H9 (cell line): ENCODE measurements around the gene NFE2L2. TPM values are rescaled to one million over a fixed set of nuclear protein-coding genes. Genes with fewer than 3 reads are reported as not detected.
A peak's percentile ranks its signal among the peaks of the same experiment; 100 is the strongest.

Source experiments
- DNase-seq: peaks from one replicate; pipeline ENCODE4 v3.0.0-alpha.2; 2017
- H2AFZ ChIP-seq: one replicate; pipeline ENCODE4 v1.6.1; 2013; ENCODE audit warnings: mild to moderate bottlenecking, low read length, control low read depth, moderate library complexity
- H2AK5ac ChIP-seq: 2 replicates; pipeline ENCODE4 v1.6.1; 2013; ENCODE audit warnings: low read length, control low read depth, mixed read lengths; ENCODE audit not compliant: insufficient read length
- H2BK120ac ChIP-seq: one replicate; pipeline ENCODE4 v1.6.1; 2013; ENCODE audit warnings: low read depth, mild to moderate bottlenecking, low read length, control low read depth, inconsistent platforms; ENCODE audit not compliant: poor library complexity, severe bottlenecking
- H2BK12ac ChIP-seq: 2 replicates; pipeline ENCODE4 v1.6.1; 2013; ENCODE audit warnings: low read length, control low read depth, mixed read lengths, low read depth; ENCODE audit not compliant: insufficient read length
- H2BK15ac ChIP-seq: 2 replicates; pipeline ENCODE4 v1.6.1; 2013; ENCODE audit warnings: low read depth, low read length, control low read depth
- H2BK20ac ChIP-seq: one replicate; pipeline ENCODE4 v1.6.1; 2013; ENCODE audit warnings: low read depth, mild to moderate bottlenecking, low read length, control low read depth, inconsistent platforms; ENCODE audit not compliant: poor library complexity, severe bottlenecking
- H2BK5ac ChIP-seq: 2 replicates; pipeline ENCODE4 v1.6.1; 2013; ENCODE audit warnings: low read length, control low read depth, mixed read lengths; ENCODE audit not compliant: insufficient read length
- H3K14ac ChIP-seq: 2 replicates; pipeline ENCODE4 v1.6.1; 2013; ENCODE audit warnings: low read length, control low read depth; ENCODE audit not compliant: insufficient read depth
- H3K18ac ChIP-seq: 2 replicates; pipeline ENCODE4 v1.6.1; 2013; ENCODE audit warnings: low read depth, mild to moderate bottlenecking, mixed read lengths, low read length, control low read depth; ENCODE audit not compliant: insufficient read length
- H3K23ac ChIP-seq: 2 replicates; pipeline ENCODE4 v1.6.1; 2013; ENCODE audit warnings: low read length, control low read depth, mixed read lengths, low read depth; ENCODE audit not compliant: insufficient read length
- H3K23me2 ChIP-seq: 2 replicates; pipeline ENCODE4 v1.6.1; 2013; ENCODE audit warnings: low read depth, mild to moderate bottlenecking, mixed read lengths, low read length, control low read depth; ENCODE audit not compliant: insufficient read length, poor library complexity, severe bottlenecking
- H3K27ac ChIP-seq: 2 replicates; pipeline ENCODE4 v1.5.1; 2013; ENCODE audit warnings: low read length, control low read depth, mixed read lengths, low read depth; ENCODE audit not compliant: insufficient read length
- H3K27me3 ChIP-seq: 2 replicates; pipeline ENCODE4 v1.6.1; 2013; ENCODE audit warnings: low read length, control low read depth, inconsistent platforms; ENCODE audit not compliant: insufficient read depth
- H3K4ac ChIP-seq: 2 replicates; pipeline ENCODE4 v1.6.1; 2013; ENCODE audit warnings: low read depth, mild to moderate bottlenecking, control low read depth, inconsistent platforms, low read length, moderate library complexity
- H3K4me1 ChIP-seq: 2 replicates; pipeline ENCODE4 v1.6.1; 2013; ENCODE audit warnings: low read length, control low read depth, inconsistent platforms; ENCODE audit not compliant: insufficient read depth
- H3K4me2 ChIP-seq: 2 replicates; pipeline ENCODE4 v1.6.1; 2013; ENCODE audit warnings: low read length, control low read depth, mixed read lengths; ENCODE audit not compliant: insufficient read length, insufficient read depth
- H3K56ac ChIP-seq: 2 replicates; pipeline ENCODE4 v1.6.1; 2013; ENCODE audit warnings: low read depth, mild to moderate bottlenecking, mixed read lengths, low read length, control low read depth; ENCODE audit not compliant: insufficient read length
- H3K79me1 ChIP-seq: 2 replicates; pipeline ENCODE4 v1.6.1; 2013; ENCODE audit warnings: low read depth, mild to moderate bottlenecking, moderate library complexity, low read length, control low read depth, inconsistent platforms; ENCODE audit not compliant: insufficient read depth, poor library complexity, severe bottlenecking
- H3K79me2 ChIP-seq: 2 replicates; pipeline ENCODE4 v1.6.1; 2013; ENCODE audit warnings: low read length, control low read depth, inconsistent platforms; ENCODE audit not compliant: insufficient read depth
- H3K9ac ChIP-seq: 2 replicates; pipeline ENCODE4 v1.6.1; 2013; ENCODE audit warnings: low read length, control low read depth, mixed read lengths; ENCODE audit not compliant: insufficient read length; ENCODE audit errors: extremely low read depth
- H3K9me3 ChIP-seq: one replicate; pipeline ENCODE4 v1.6.1; 2013; ENCODE audit warnings: low read depth, low read length, inconsistent platforms; ENCODE audit not compliant: control insufficient read depth
- H3T11ph ChIP-seq: one replicate; pipeline ENCODE4 v1.6.1; 2013; ENCODE audit warnings: mild to moderate bottlenecking, low read length, control low read depth, inconsistent platforms
- H4K20me1 ChIP-seq: one replicate; pipeline ENCODE4 v1.6.1; 2013; ENCODE audit not compliant: control insufficient read depth, insufficient read length, insufficient read depth
- H4K5ac ChIP-seq: 2 replicates; pipeline ENCODE4 v1.6.1; 2013; ENCODE audit warnings: low read depth, mild to moderate bottlenecking, mixed read lengths, low read length, control low read depth; ENCODE audit not compliant: insufficient read length
- H4K8ac ChIP-seq: replicated peaks from 2 replicates; pipeline ENCODE4 v1.6.1; 2013; ENCODE audit warnings: low read length, control low read depth, mixed read lengths, low read depth; ENCODE audit not compliant: insufficient read length
- H4K91ac ChIP-seq: 2 replicates; pipeline ENCODE4 v1.6.1; 2013; ENCODE audit warnings: low read depth, mild to moderate bottlenecking, moderate library complexity, mixed read lengths, low read length, control low read depth; ENCODE audit not compliant: insufficient read length
- H3K27ac Mint-ChIP-seq, 3 experiments: 2 replicates in 2 of 3; 3 replicates in 1 of 3; pipeline ENCODE4 v1.8.0; 2020 to 2021; ENCODE audit warnings: mixed read lengths in 3 of 3, mild to moderate bottlenecking in 1 of 3, moderate library complexity in 1 of 3
- H3K27me3 Mint-ChIP-seq: 2 replicates; pipeline ENCODE4 v1.8.0; 2021; ENCODE audit warnings: low read depth, mild to moderate bottlenecking, moderate library complexity, mixed read lengths
- H3K36me3 Mint-ChIP-seq, 3 experiments: 2 replicates in 2 of 3; 3 replicates in 1 of 3; pipeline ENCODE4 v1.8.0; 2020 to 2021; ENCODE audit warnings: low read depth in 3 of 3, mixed read lengths in 3 of 3; ENCODE audit not compliant: insufficient read depth in 1 of 3
- H3K4me1 Mint-ChIP-seq, 2 experiments: 2 replicates each; pipeline ENCODE4 v1.8.0; 2020; ENCODE audit warnings: mixed read lengths in 2 of 2
- H3K4me3 Mint-ChIP-seq, 2 experiments: 2 replicates in 1 of 2; 3 replicates in 1 of 2; pipeline ENCODE4 v1.8.0; 2020 to 2021; ENCODE audit warnings: mild to moderate bottlenecking in 2 of 2, mixed read lengths in 2 of 2, moderate library complexity in 1 of 2
- H3K9me3 Mint-ChIP-seq, 2 experiments: 2 replicates in 1 of 2; 3 replicates in 1 of 2; pipeline ENCODE4 v1.8.0; 2020; ENCODE audit warnings: mild to moderate bottlenecking in 2 of 2, mixed read lengths in 2 of 2, moderate library complexity in 1 of 2
- WGBS: extraction: QIAGEN DNeasy Blood & Tissue Kit; methylation state at CpG from one replicate; pipeline ENCODE4 v1.1.7; 2013; ENCODE audit warnings: missing lambda C conversion rate, low lambda C conversion rate, mixed read lengths; ENCODE audit not compliant: insufficient read length; ENCODE audit errors: extremely low coverage; 5-methylcytosine and 5-hydroxymethylcytosine counted together
- total RNA-seq: library from RNA; stranded (reverse); gene quantifications from 2 replicates; pipeline ENCODE4 v1.2.1, GENCODE V29; 2021
- TF ChIP-seq, protein P1 (sequence below): fragments of 200-600 bp; sonication (generic); conservative IDR thresholded peaks from 3 replicates; pipeline ENCODE4 v1.8.0; 2021; ENCODE audit warnings: antibody characterized with exemption, mild to moderate bottlenecking

NFE2L2 gene
- total RNA-seq, 1 experiment from 2014 or later, result 42.5 TPM

DNA sequence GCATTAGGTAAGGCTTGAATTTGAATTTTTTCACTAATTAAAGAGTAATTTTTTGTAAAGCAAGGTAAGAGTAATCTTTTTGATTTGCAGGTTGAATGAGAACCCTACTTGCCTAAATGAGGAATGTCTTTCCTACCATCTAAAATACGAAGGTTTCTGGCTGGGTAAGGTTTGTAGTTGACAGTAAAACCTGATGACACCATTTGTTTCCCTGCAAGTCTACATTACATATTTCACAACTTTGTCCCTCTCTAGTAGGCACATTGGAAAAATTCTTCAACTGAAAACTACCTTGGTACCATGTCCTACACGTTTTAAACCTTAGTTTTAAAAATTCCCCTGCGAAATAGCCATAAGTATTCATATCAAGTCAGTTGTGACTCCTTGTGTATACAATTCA is 42.6 kb downstream of the NFE2L2 start:
- Histone ChIP-seq H3K27ac (no peak overlapping the region), H3K27me3 (no peaks in the 10 kb centered on the region; the same call in 1 of the 2 replicates), H2AK5ac (no peak overlapping the region), H3K79me2 (peaks cover 2% of the 10 kb centered on the region; the same call in 1 of the 2 replicates), H3K9ac (no peak overlapping the region), H3T11ph (no peak overlapping the region), H4K20me1 (no peaks in the 10 kb centered on the region), H2BK5ac (no peak overlapping the region), H3K4me2 (no peak overlapping the region), H3K23ac (no peak overlapping the region), H4K5ac (no peak overlapping the region), H3K18ac (no peak overlapping the region), H3K9me3 (no peaks in the 10 kb centered on the region), H3K4ac (no peak overlapping the region), H2AFZ (no peak overlapping the region), H3K23me2 (no peaks in the 10 kb centered on the region), H2BK15ac (no peak overlapping the region), H3K4me1 (no peaks in the 10 kb centered on the region), H4K91ac (no peak overlapping the region), H2BK12ac (no peak overlapping the region), H2BK20ac (no peak overlapping the region), H3K14ac (no peak overlapping the region), H2BK120ac (no peak overlapping the region), H4K8ac (no peak overlapping the region), H3K56ac (no peak overlapping the region), H3K79me1 (no peaks in the 10 kb centered on the region)
- no peak overlapping the region for H3K4me3 Mint-ChIP-seq
- peaks cover 41 to 57% (median 52%) of the 10 kb centered on the region in 3 experiments; a peak in 6 of 7 replicates for H3K36me3 Mint-ChIP-seq
- peak overlapping the region in 1 of 3 experiments; percentile 58; a peak in 1 of 7 replicates for H3K27ac Mint-ChIP-seq
- DNase-seq, result no peak
- H3K4me1 Mint-ChIP-seq, result peaks cover 23 to 26% of the 10 kb centered on the region in 2 experiments
- no peaks in the 10 kb centered on the region; a peak in 1 of 5 replicates for H3K9me3 Mint-ChIP-seq
- no CpG with 5 or more reads among the region's 3 CpGs for WGBS
- TF ChIP-seq, protein P1, sequence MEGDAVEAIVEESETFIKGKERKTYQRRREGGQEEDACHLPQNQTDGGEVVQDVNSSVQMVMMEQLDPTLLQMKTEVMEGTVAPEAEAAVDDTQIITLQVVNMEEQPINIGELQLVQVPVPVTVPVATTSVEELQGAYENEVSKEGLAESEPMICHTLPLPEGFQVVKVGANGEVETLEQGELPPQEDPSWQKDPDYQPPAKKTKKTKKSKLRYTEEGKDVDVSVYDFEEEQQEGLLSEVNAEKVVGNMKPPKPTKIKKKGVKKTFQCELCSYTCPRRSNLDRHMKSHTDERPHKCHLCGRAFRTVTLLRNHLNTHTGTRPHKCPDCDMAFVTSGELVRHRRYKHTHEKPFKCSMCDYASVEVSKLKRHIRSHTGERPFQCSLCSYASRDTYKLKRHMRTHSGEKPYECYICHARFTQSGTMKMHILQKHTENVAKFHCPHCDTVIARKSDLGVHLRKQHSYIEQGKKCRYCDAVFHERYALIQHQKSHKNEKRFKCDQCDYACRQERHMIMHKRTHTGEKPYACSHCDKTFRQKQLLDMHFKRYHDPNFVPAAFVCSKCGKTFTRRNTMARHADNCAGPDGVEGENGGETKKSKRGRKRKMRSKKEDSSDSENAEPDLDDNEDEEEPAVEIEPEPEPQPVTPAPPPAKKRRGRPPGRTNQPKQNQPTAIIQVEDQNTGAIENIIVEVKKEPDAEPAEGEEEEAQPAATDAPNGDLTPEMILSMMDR, result no peak
- H3K27me3 Mint-ChIP-seq, result no peaks in the 10 kb centered on the region
